Right lung (tissue), 5 donors: ENCODE data around the gene PLP1. TPM values are rescaled to one million over a fixed set of nuclear protein-coding genes. Genes with fewer than 3 reads are reported as not detected.
A peak's percentile ranks its signal among the peaks of the same experiment; 100 is the strongest.

Source experiments
- DNase-seq, 2 donors: peaks; one replicate each; pipeline ENCODE4 v3.0.0-alpha.2; 2013
- polyA plus RNA-seq, 5 donors: library from polyadenylated mRNA; unstranded; fragments of 120-200 nt; gene quantifications; one replicate each; pipeline versions ENCODE4 v1.2.1 to v1.2.3, GENCODE V29; 2013; ENCODE audit warnings: inconsistent platforms in 1 of 5, low replicate concordance in 1 of 5; ENCODE audit not compliant: insufficient read length in 5 of 5, insufficient read depth in 1 of 5

Gene PLP1
- polyA plus RNA-seq, 5 donors, result 8.3 to 21.7 (median 15.8) TPM

DNA sequence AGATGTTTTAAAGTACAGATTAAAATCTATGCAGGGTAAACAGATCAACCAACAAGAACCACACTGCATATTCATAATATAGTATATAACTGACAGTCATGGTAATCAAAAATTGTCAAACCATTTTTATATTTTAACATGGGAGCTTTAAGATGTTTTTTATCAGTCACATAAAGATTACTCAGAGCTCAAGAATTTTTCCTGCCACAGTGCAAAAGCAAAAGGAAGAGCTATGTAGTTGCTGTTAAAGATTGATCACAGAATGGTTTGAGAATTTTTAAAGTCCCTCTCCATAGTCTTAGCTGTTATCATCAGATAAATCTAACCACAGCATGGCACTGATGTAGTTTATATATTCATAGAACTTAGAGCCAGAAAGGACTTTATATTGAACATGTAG is 47.0 kb downstream of the PLP1 start:
- DNase-seq, result no peak

GRCh38 chrX:103825881-103826280 is 49.2 kb downstream of the PLP1 start:
- no peak for DNase-seq

- no peak for DNase-seq
These were observed 51.9 kb downstream of the PLP1 start for GRCh38 chrX:103828529-103828928.

DNA sequence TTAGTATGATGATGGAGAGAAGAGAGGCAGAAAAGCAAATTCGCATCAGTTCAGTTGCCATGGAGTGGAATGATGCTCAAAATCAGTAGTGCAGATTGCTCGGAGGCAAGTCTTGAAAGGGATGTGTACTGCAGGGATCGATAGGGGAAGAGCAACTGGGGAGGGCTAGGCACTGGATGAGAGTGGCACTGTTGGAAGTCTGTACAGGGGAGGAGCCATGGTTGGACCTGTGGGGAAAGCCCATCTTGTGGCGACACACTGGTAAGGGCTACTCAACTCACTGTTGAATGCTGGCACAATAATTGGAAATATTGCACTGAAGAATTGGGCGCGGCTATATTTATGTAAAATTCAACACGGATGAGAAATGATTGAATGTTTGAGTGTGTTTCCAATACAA is 54.2 kb downstream of the PLP1 start:
- no peak for DNase-seq

DNA sequence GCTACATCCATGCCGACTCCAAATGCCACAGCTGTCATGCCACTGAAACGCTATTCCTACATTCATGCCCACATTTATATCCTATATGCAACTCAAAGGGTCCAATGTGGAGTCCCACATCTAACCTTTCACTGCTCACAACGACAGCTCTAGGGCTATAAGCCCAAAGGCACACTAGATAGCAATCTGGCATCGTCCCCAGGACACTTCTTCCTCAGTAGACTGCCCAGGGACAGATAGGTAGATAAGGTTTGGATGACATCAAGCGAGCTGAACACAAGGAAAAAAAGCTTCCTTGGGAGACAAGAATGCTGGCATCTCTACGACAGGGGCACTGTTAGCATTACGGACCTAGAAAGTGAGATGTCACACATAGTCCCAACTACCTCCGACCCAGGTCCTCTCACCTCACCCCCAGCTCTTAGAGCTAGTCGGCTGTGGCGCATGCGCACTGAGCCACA is 54.7 kb downstream of the PLP1 start:
- DNase-seq, result peak in 1 of 2 donors; percentile 31

GRCh38 chrX:103831803-103832544 is 55.3 kb downstream of the PLP1 start, which contains the start of gene RAB9B:
TSS of gene RAB9B (minus strand) at chrX:103832257. CDS start at chrX:103825784, 6,473 bp downstream.
- peak in 1 of 2 donors; percentile 39 for DNase-seq

DNA sequence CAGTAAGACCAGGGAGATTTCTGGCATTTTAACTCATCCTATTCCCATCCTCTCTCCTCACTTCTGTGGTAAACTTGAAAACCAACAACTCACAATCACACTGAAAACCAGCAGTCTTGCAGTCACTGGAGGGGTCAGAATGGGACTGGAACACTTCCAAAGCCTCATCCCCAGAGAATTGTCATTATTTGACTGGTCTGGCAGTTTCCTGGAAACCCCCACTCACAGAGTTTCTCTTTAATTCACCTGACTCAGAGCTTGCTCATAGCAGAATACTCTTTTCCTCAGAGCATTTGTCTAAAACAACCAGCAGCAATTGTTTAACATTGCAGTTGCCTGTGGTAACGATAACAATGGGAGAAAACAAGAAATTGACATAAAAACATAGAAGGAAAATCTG is 62.8 kb downstream of the PLP1 start:
- no peak for DNase-seq

Other genes with a start within 250 kb of the PLP1 start
- gene TCEAL4, start 191.3 kb upstream of the PLP1 start, polyA plus RNA-seq, result 100 to 1,000 TPM; 138 to 177 (median 144) TPM
- gene TCEAL3, start 168.9 kb upstream of the PLP1 start, polyA plus RNA-seq, result 10 to 100 TPM; 24.7 to 32.3 (median 27.6) TPM
- gene TCEAL1, start 147.9 kb upstream of the PLP1 start, polyA plus RNA-seq, result 10 to 100 TPM; 35.1 to 41.1 (median 36.3) TPM
- 100 to 1,000 TPM; 290 to 350 (median 311) TPM for gene MORF4L2, start 90.1 kb upstream of the PLP1 start, polyA plus RNA-seq
- gene TMEM31, start 65.9 kb upstream of the PLP1 start, polyA plus RNA-seq, result 1 to 10 TPM; 1.0 to 2.0 (median 1.6) TPM
- 1 to 10 TPM; 2.7 to 3.6 (median 3.1) TPM for gene RAB9B, start 55.4 kb downstream of the PLP1 start, polyA plus RNA-seq
- 10 to 100 TPM; 23.8 to 43.9 (median 31.7) TPM for gene TMSB15B, start 185.8 kb downstream of the PLP1 start, polyA plus RNA-seq
- gene H2BW1, start 236.9 kb downstream of the PLP1 start, polyA plus RNA-seq, result not detected